OCI-LY7 (cell line): Measurements from ENCODE around the gene ACAD8. TPM values are rescaled to one million over a fixed set of nuclear protein-coding genes. Genes with fewer than 3 reads are reported as not detected.

Source experiments
- BruUV-seq: library from RNA; stranded (reverse); fragments of 400-500 nt; replicated peaks from 2 replicates; lab custom pipeline; 2021; lab: Mats Ljungman, UMichigan
- CTCF ChIA-PET: fragments of 300-600 bp; sonication (Branson Sonifier 250); formaldehyde crosslinking; loops from one replicate; lab custom pipeline; 2022; ENCODE audit warnings: antibody characterized with exemption; ENCODE audit not compliant: unreplicated experiment; lab: Charles Lee
- POLR2A ChIA-PET: fragments of 300-600 bp; sonication (Branson Sonifier 250); formaldehyde crosslinking; loops from one replicate; lab custom pipeline; 2022; ENCODE audit warnings: antibody characterized with exemption; lab: Charles Lee
- DNase-seq: peaks from one replicate; pipeline ENCODE4 v3.0.0-alpha.2; 2015; ENCODE audit warnings: low spot score
- H2AFZ ChIP-seq: fragments of 200-600 bp; sonication (generic), shearing (Covaris generic); 2 replicates; pipeline ENCODE4 v1.6.1; 2014; ENCODE audit warnings: mild to moderate bottlenecking, antibody characterized with exemption, low read length, moderate library complexity
- H3K27ac ChIP-seq: fragments of 200-600 bp; sonication (generic); 2 replicates; pipeline ENCODE4 v1.5.1; 2014; ENCODE audit warnings: mixed run types, low read depth, mild to moderate bottlenecking, moderate library complexity, low read length, inconsistent platforms; ENCODE audit not compliant: poor library complexity, severe bottlenecking
- H3K36me3 ChIP-seq: fragments of 200-600 bp; sonication (generic); 2 replicates; pipeline ENCODE4 v1.6.1; 2014; ENCODE audit warnings: mild to moderate bottlenecking, antibody characterized with exemption, low read length, moderate library complexity, mixed read lengths; ENCODE audit not compliant: insufficient read depth
- H3K4me1 ChIP-seq: fragments of 200-600 bp; sonication (generic); 2 replicates; pipeline ENCODE4 v1.5.1; 2014; ENCODE audit warnings: mild to moderate bottlenecking, low read length; ENCODE audit not compliant: insufficient read depth, poor library complexity, severe bottlenecking
- H3K4me2 ChIP-seq: fragments of 200-600 bp; sonication (generic); 2 replicates; pipeline ENCODE4 v1.6.1; 2014; ENCODE audit warnings: mild to moderate bottlenecking, low read length
- H3K4me3 ChIP-seq: fragments of 200-600 bp; sonication (generic); 2 replicates; pipeline ENCODE4 v1.5.1; 2014; ENCODE audit warnings: mild to moderate bottlenecking, low read depth, low read length; ENCODE audit not compliant: poor library complexity, severe bottlenecking
- H3K79me2 ChIP-seq: fragments of 200-600 bp; sonication (generic); 2 replicates; pipeline ENCODE4 v1.6.1; 2016; ENCODE audit warnings: low read depth, mild to moderate bottlenecking, low read length, moderate library complexity, mixed read lengths; ENCODE audit not compliant: insufficient read depth
- H3K9me2 ChIP-seq: fragments of 200-600 bp; sonication (generic); 2 replicates; pipeline ENCODE4 v1.6.1; 2016; ENCODE audit warnings: mild to moderate bottlenecking, low read length, mixed read lengths; ENCODE audit not compliant: insufficient read depth
- H3K9me3 ChIP-seq: fragments of 200-600 bp; sonication (generic); 2 replicates; pipeline ENCODE4 v1.6.1; 2014; ENCODE audit warnings: mild to moderate bottlenecking, mixed run types, low read length, mixed read lengths
- H4K20me1 ChIP-seq: fragments of 200-600 bp; sonication (generic); 2 replicates; pipeline ENCODE4 v1.6.1; 2014; ENCODE audit warnings: mild to moderate bottlenecking, antibody characterized with exemption, low read length, moderate library complexity, mixed read lengths; ENCODE audit not compliant: insufficient read depth
- CTCF ChIP-seq: fragments of 200-600 bp; sonication (generic); conservative IDR thresholded peaks from 2 replicates; pipeline ENCODE4 v1.5.1; 2014; ENCODE audit warnings: mild to moderate bottlenecking, antibody characterized with exemption, low read length, moderate library complexity, mixed read lengths
- EZH2phosphoT487 ChIP-seq: fragments of 200-600 bp; sonication (generic); IDR thresholded peaks from 2 replicates; pipeline ENCODE4 v1.6.1; 2018; ENCODE audit warnings: low read depth, borderline replicate concordance, mild to moderate bottlenecking, mixed run types, antibody characterized with exemption, low read length, moderate library complexity, mixed read lengths
- intact Hi-C: fragments of 100-400 bp; cut with micrococcal nuclease; formaldehyde crosslinking; loops from one replicate; pipeline ENCODE4 v1.10.0; 2022; ENCODE audit not compliant: unreplicated experiment
- total RNA-seq, 2 experiments: library from RNA; depleted of rRNA in 1 of 2; stranded (reverse); fragments of >200 nt in 1 of 2; shearing (Covaris generic) in 1 of 2; gene quantifications; 2 replicates each; pipeline ENCODE4 v1.2.3, GENCODE V29; 2014 to 2022

ACAD8 gene
- total RNA-seq, 2 experiments from 2014 or later, result 24.7 to 29.7 TPM

GRCh38 chr11:134231958-134232659 is 21.3 kb upstream of the ACAD8 start:
- intact Hi-C loops, result no loop called here
- H3K27ac ChIP-seq, result no peak overlapping the region
- H3K4me2 ChIP-seq, result no peak overlapping the region
- peaks cover 36% of the 10 kb centered on the region for H3K4me1 ChIP-seq
- H3K79me2 ChIP-seq, result peaks cover 26% of the 10 kb centered on the region; the same call in 1 of the 2 replicates
- POLR2A ChIA-PET, result no interaction called here
- H2AFZ ChIP-seq, result no peak overlapping the region
- no peaks in the 10 kb centered on the region for H3K9me3 ChIP-seq
- H3K36me3 ChIP-seq, result peaks cover 6% of the 10 kb centered on the region; the same call in 1 of the 2 replicates
- no peak for DNase-seq
- TF ChIP-seq EZH2phosphoT487 (no peak), CTCF (no peak)
- H3K4me3 ChIP-seq, result no peak overlapping the region
- no peaks in the 10 kb centered on the region for H3K9me2 ChIP-seq
- no TSS peak for BruUV-seq
- CTCF ChIA-PET, result no interaction called here
- H4K20me1 ChIP-seq, result peaks cover 39% of the 10 kb centered on the region

- H3K4me1 ChIP-seq, result peaks cover 20% of the 10 kb centered on the region
- DNase-seq, result no peak
- H3K36me3 ChIP-seq, result peaks cover 6% of the 10 kb centered on the region; the same call in 1 of the 2 replicates
- no peak for TF ChIP-seq EZH2phosphoT487
- no peak for TF ChIP-seq CTCF
- no peaks in the 10 kb centered on the region for H3K9me2 ChIP-seq
- POLR2A ChIA-PET, result interaction anchor here (0.6 to 1.6 kb wide), 4 partner anchors 9 to 1352 kb away, joined by 3 to 4 read pairs (median 3); partner anchors contain the start of gene VPS26B
- H2AFZ ChIP-seq, result no peak overlapping the region
- H3K4me3 ChIP-seq, result no peak overlapping the region
- intact Hi-C loops, result no loop called here
- H4K20me1 ChIP-seq, result peaks cover 31% of the 10 kb centered on the region
- no TSS peak for BruUV-seq
- no peaks in the 10 kb centered on the region for H3K9me3 ChIP-seq
- CTCF ChIA-PET, result no interaction called here
- no peak overlapping the region for H3K27ac ChIP-seq
- peaks cover 19% of the 10 kb centered on the region; the same call in 1 of the 2 replicates for H3K79me2 ChIP-seq
- H3K4me2 ChIP-seq, result no peak overlapping the region
These were observed 19.6 kb upstream of the ACAD8 start for GRCh38 chr11:134233729-134234179.

- Histone ChIP-seq H3K4me1 (peaks cover 3% of the 10 kb centered on the region), H3K4me3 (no peak overlapping the region), H3K9me3 (no peaks in the 10 kb centered on the region), H3K4me2 (no peak overlapping the region), H2AFZ (no peak overlapping the region), H3K9me2 (no peaks in the 10 kb centered on the region), H3K79me2 (peaks cover 8% of the 10 kb centered on the region; the same call in 1 of the 2 replicates), H3K36me3 (peaks cover 8% of the 10 kb centered on the region), H3K27ac (no peak overlapping the region), H4K20me1 (peaks cover 15% of the 10 kb centered on the region)
- CTCF ChIA-PET, result no interaction called here
- intact Hi-C loops, result no loop called here
- POLR2A ChIA-PET, result no interaction called here
- BruUV-seq, result TSS peak; percentile 49
- DNase-seq, result no peak
- TF ChIP-seq CTCF (no peak), EZH2phosphoT487 (no peak)
These were observed 18.0 kb upstream of the ACAD8 start for GRCh38 chr11:134235399-134235798.
